ENCODE results near the gene CALHM1. TPM values are rescaled to one million over a fixed set of nuclear protein-coding genes. Genes with fewer than 3 reads are reported as not detected.
"Not testable (repeated sequence)": the region's sequence is repeated elsewhere in the genome, so short reads cannot be mapped to it uniquely, and the experiment has no call there.

The CALHM1 gene
- total and polyA plus RNA-seq, 4 experiments from 2014 or later = not detected

- intact Hi-C loops (cut with micrococcal nuclease) = loop anchor here (5.0 to 10.0 kb wide), 2 partner anchors 132 to 245 kb away; partner anchors contain the start of gene PCGF6
- H3K4me1 ChIP-seq (ENCODE audit: insufficient read depth, low read length); DNase-seq; H3K9me3 Mint-ChIP-seq; H3K4me3 Mint-ChIP-seq; H3K4me3 ChIP-seq (ENCODE audit: low read length in 2 of 2); H3K27me3 Mint-ChIP-seq; H3K27ac ChIP-seq (ENCODE audit: low read depth, low read length); H3K9me3 ChIP-seq (ENCODE audit: control insufficient read depth in 1 of 2, low read length in 2 of 2); H3K36me3 Mint-ChIP-seq; H3K36me3 ChIP-seq (ENCODE audit: insufficient read depth, low read length); H3K27me3 ChIP-seq (ENCODE audit: insufficient read depth, low read length); H3K27ac Mint-ChIP-seq: not testable (repeated sequence)
- ChIA-PET POLR2A (ENCODE audit: partially characterized antibody) (interaction anchor here (2.5 kb wide), 1 partner anchor 70 kb away, joined by 13 read pairs; no protein-coding TSS in a partner anchor), CTCF (ENCODE audit: partially characterized antibody) (interaction anchor here (0.9 to 9.3 kb wide), 9 partner anchors 9 to 650 kb away, joined by 3 to 268 read pairs (median 4); partner anchors contain the start of genes CALHM2 and CYP17A1)
- peaks cover 8 to 29% (median 14%) of the 10 kb centered on the region in 4 donors for H3K4me1 Mint-ChIP-seq
Measured at GRCh38 chr10:103486635-103487409, 28.1 kb upstream of the CALHM1 start.

- H3K36me3 ChIP-seq (ENCODE audit: insufficient read depth, low read length) = no peaks in the 10 kb centered on the region
- peak overlapping the region in 3 of 7 donors; percentile 3 to 79 (median 38) for H3K27ac Mint-ChIP-seq
Measured at GRCh38 chr10:103481974-103482531, 23.4 kb upstream of the CALHM1 start.

GRCh38 chr10:103480521-103480920 is 21.8 kb upstream of the CALHM1 start:
- no peak overlapping the region for H3K27ac ChIP-seq (ENCODE audit: low read depth, low read length)
- H3K4me1 ChIP-seq (ENCODE audit: insufficient read depth, low read length) = peaks cover 4% of the 10 kb centered on the region
- CTCF ChIA-PET (ENCODE audit: partially characterized antibody) = interaction anchor here (0.7 to 8.4 kb wide), 8 partner anchors 9 to 205 kb away, joined by 3 to 141 read pairs (median 5); partner anchors contain the start of gene CALHM2
- peaks cover 8 to 24% (median 11%) of the 10 kb centered on the region in 4 donors for H3K4me1 Mint-ChIP-seq
- H3K27me3 Mint-ChIP-seq = no peaks in the 10 kb centered on the region
- H3K36me3 ChIP-seq (ENCODE audit: insufficient read depth, low read length) = no peaks in the 10 kb centered on the region
- no peak overlapping the region for H3K4me3 ChIP-seq (ENCODE audit: low read length in 2 of 2)
- intact Hi-C loops (cut with micrococcal nuclease) = loop anchor here (10.0 kb wide), 1 partner anchor 126 kb away; the partner anchor contains the start of gene PCGF6
- no peak overlapping the region for H3K27ac Mint-ChIP-seq
- DNase-seq = no peak
- POLR2A ChIA-PET (ENCODE audit: partially characterized antibody) = interaction anchor here (0.7 to 1.6 kb wide), 4 partner anchors 9 to 30 kb away, joined by 3 to 6 read pairs (median 4); partner anchors contain the start of gene CALHM2
- no peaks in the 10 kb centered on the region for H3K36me3 Mint-ChIP-seq
- no peaks in the 10 kb centered on the region for H3K9me3 ChIP-seq (ENCODE audit: control insufficient read depth in 1 of 2, low read length in 2 of 2)
- no peak overlapping the region for H3K4me3 Mint-ChIP-seq
- no peaks in the 10 kb centered on the region for H3K27me3 ChIP-seq (ENCODE audit: insufficient read depth, low read length)
- H3K9me3 Mint-ChIP-seq = no peaks in the 10 kb centered on the region

More at GRCh38 chr10:103481974-103482531, 23.4 kb upstream of the CALHM1 start:
- Histone ChIP-seq H3K27ac (ENCODE audit: low read depth, low read length) (no peak overlapping the region), H3K27me3 (ENCODE audit: insufficient read depth, low read length) (no peaks in the 10 kb centered on the region), H3K4me1 (ENCODE audit: insufficient read depth, low read length) (no peaks in the 10 kb centered on the region), H3K9me3 (ENCODE audit: control insufficient read depth in 1 of 2, low read length in 2 of 2) (no peaks in the 10 kb centered on the region), H3K4me3 (ENCODE audit: low read length in 2 of 2) (no peak overlapping the region)
- peak; percentile 64 to 71 (median 66) for DNase-seq
- peaks cover 0 to 3% of the 10 kb centered on the region in 2 donors for H3K27me3 Mint-ChIP-seq
- H3K36me3 Mint-ChIP-seq = no peaks in the 10 kb centered on the region
- no peaks in the 10 kb centered on the region for H3K9me3 Mint-ChIP-seq
- CTCF ChIA-PET (ENCODE audit: partially characterized antibody) = interaction anchor here (1.0 to 9.3 kb wide), 11 partner anchors 10 to 65 kb away, joined by 4 to 268 read pairs (median 9); partner anchors contain the start of genes CALHM2 and NEURL1
- intact Hi-C loops (cut with micrococcal nuclease) = loop anchor here (1.0 to 10.0 kb wide), 3 partner anchors 30 to 127 kb away; partner anchors contain the start of genes CALHM2 and PCGF6
- no peak overlapping the region for H3K4me3 Mint-ChIP-seq
- POLR2A ChIA-PET (ENCODE audit: partially characterized antibody) = interaction anchor here (1.1 to 1.6 kb wide), 2 partner anchors 29 to 30 kb away, joined by 4 to 6 read pairs; partner anchors contain the start of gene CALHM2
- H3K4me1 Mint-ChIP-seq = peaks cover 7 to 18% (median 9%) of the 10 kb centered on the region in 4 donors

- DNase-seq = no peak
- Mint-ChIP-seq H3K4me3 (no peak within 1 kb of the TSS), H3K27ac (peak within 1 kb of the TSS in 3 of 7 donors; percentile 19 to 79 (median 23)), H3K36me3 (no peaks in the 10 kb centered on the region), H3K4me1 (peaks cover 8 to 24% (median 13%) of the 10 kb centered on the region in 4 donors), H3K9me3 (no peaks in the 10 kb centered on the region), H3K27me3 (no peaks in the 10 kb centered on the region)
- ChIA-PET POLR2A (ENCODE audit: partially characterized antibody) (no interaction called here), CTCF (ENCODE audit: partially characterized antibody) (interaction anchor here (1.2 to 8.4 kb wide), 2 partner anchors 20 to 61 kb away, joined by 3 to 141 read pairs; no protein-coding TSS in a partner anchor)
- no peaks in the 10 kb centered on the region for H3K36me3 ChIP-seq (ENCODE audit: insufficient read depth, low read length)
- H3K9me3 ChIP-seq (ENCODE audit: control insufficient read depth in 1 of 2, low read length in 2 of 2) = no peaks in the 10 kb centered on the region
- intact Hi-C loops (cut with micrococcal nuclease) = no loop called here
- no peak within 1 kb of the TSS for H3K4me3 ChIP-seq (ENCODE audit: low read length in 2 of 2)
- H3K27ac ChIP-seq (ENCODE audit: low read depth, low read length) = no peak within 1 kb of the TSS
- no peaks in the 10 kb centered on the region for H3K27me3 ChIP-seq (ENCODE audit: insufficient read depth, low read length)
- peaks cover 4% of the 10 kb centered on the region for H3K4me1 ChIP-seq (ENCODE audit: insufficient read depth, low read length)
Measured at GRCh38 chr10:103479135-103479534, 20.4 kb upstream of the CALHM1 start, which contains the start of gene CALHM3. Gene CALHM3 (minus strand): TSS chr10:103479240. CDS start chr10:103479032, 208 bp downstream.

- intact Hi-C loops (cut with micrococcal nuclease) = no loop called here
- H3K9me3 ChIP-seq (ENCODE audit: control insufficient read depth in 1 of 2, low read length in 2 of 2) = no peaks in the 10 kb centered on the region
- H3K4me3 ChIP-seq (ENCODE audit: low read length in 2 of 2) = no peak overlapping the region
- no peak overlapping the region for H3K4me3 Mint-ChIP-seq
- no peak overlapping the region for H3K27ac ChIP-seq (ENCODE audit: low read depth, low read length)
- H3K36me3 Mint-ChIP-seq = no peaks in the 10 kb centered on the region
- H3K4me1 Mint-ChIP-seq = peaks cover 11 to 29% (median 16%) of the 10 kb centered on the region in 4 donors
- no peaks in the 10 kb centered on the region for H3K27me3 Mint-ChIP-seq
- no peaks in the 10 kb centered on the region for H3K36me3 ChIP-seq (ENCODE audit: insufficient read depth, low read length)
- no peak for DNase-seq
- H3K27me3 ChIP-seq (ENCODE audit: insufficient read depth, low read length) = no peaks in the 10 kb centered on the region
- H3K4me1 ChIP-seq (ENCODE audit: insufficient read depth, low read length) = peaks cover 4% of the 10 kb centered on the region
- H3K27ac Mint-ChIP-seq = peak overlapping the region in 2 of 7 donors; percentile 19 to 66
- POLR2A ChIA-PET (ENCODE audit: partially characterized antibody) = no interaction called here
- H3K9me3 Mint-ChIP-seq = no peaks in the 10 kb centered on the region
- CTCF ChIA-PET (ENCODE audit: partially characterized antibody) = interaction anchor here (1.2 to 8.4 kb wide), 2 partner anchors 19 to 61 kb away, joined by 3 to 141 read pairs; no protein-coding TSS in a partner anchor
Measured at GRCh38 chr10:103478671-103479070, 20.0 kb upstream of the CALHM1 start.

- peak overlapping the region in 1 of 8 donors; percentile 69 for H3K4me3 Mint-ChIP-seq
- no peaks in the 10 kb centered on the region for H3K27me3 Mint-ChIP-seq
- intact Hi-C loops (cut with micrococcal nuclease) = no loop called here
- DNase-seq = no peak
- Histone ChIP-seq H3K27ac (ENCODE audit: low read depth, low read length) (no peak overlapping the region), H3K9me3 (ENCODE audit: control insufficient read depth in 1 of 2, low read length in 2 of 2) (no peaks in the 10 kb centered on the region), H3K27me3 (ENCODE audit: insufficient read depth, low read length) (no peaks in the 10 kb centered on the region), H3K4me3 (ENCODE audit: low read length in 2 of 2) (no peak overlapping the region), H3K4me1 (ENCODE audit: insufficient read depth, low read length) (peaks cover 26% of the 10 kb centered on the region), H3K36me3 (ENCODE audit: insufficient read depth, low read length) (no peaks in the 10 kb centered on the region)
- peak overlapping the region in 3 of 7 donors; percentile 17 to 68 (median 50) for H3K27ac Mint-ChIP-seq
- peaks cover 12 to 42% (median 23%) of the 10 kb centered on the region in 4 donors for H3K4me1 Mint-ChIP-seq
- no peaks in the 10 kb centered on the region for H3K36me3 Mint-ChIP-seq
- ChIA-PET CTCF (ENCODE audit: partially characterized antibody) (interaction anchor here (1.3 to 8.4 kb wide), 4 partner anchors 9 to 58 kb away, joined by 3 to 141 read pairs (median 18); partner anchors contain the start of gene CALHM2), POLR2A (ENCODE audit: partially characterized antibody) (interaction anchor here (0.8 to 2.0 kb wide), 5 partner anchors 22 to 109 kb away, joined by 3 to 11 read pairs (median 4); partner anchors contain the start of gene CALHM2)
- no peaks in the 10 kb centered on the region for H3K9me3 Mint-ChIP-seq
Measured at GRCh38 chr10:103476046-103476768, 17.5 kb upstream of the CALHM1 start.
